K562 (cell line): Measurements from ENCODE around the gene HS6ST1. TPM values are rescaled to one million over a fixed set of nuclear protein-coding genes. Genes with fewer than 3 reads are reported as not detected.
A peak's percentile ranks its signal among the peaks of the same experiment; 100 is the strongest.

ENCODE experiments used
- ATAC-seq: fragments of 200-7000 bp; cut with Tn5 transposase; 3 replicates; pipeline ENCODE4 v1.9.1; 2020; ENCODE audit warnings: moderate library complexity
- BruUV-seq: library from RNA; stranded (reverse); fragments of 400-500 nt; replicated peaks from 2 replicates; lab custom pipeline; 2021; lab: Mats Ljungman, UMichigan
- CTCF ChIA-PET: fragments of 300-600 bp; formaldehyde crosslinking; extraction: SDS; loops from one replicate; lab custom pipeline; 2021; ENCODE audit warnings: low intra/inter-chr PET ratio; lab: Yijun Ruan, JAX
- POLR2A ChIA-PET: fragments of 300-600, 350-650 bp; sonication (Branson Sonifier 250); formaldehyde crosslinking; extraction: SDS; loops from one replicate; lab custom pipeline; 2021; ENCODE audit warnings: antibody characterized with exemption, inconsistent platforms; lab: Yijun Ruan, JAX
- DNase-seq, 4 experiments: peaks; one replicate each; pipeline versions ENCODE4 v3.0.0 to v3.0.0-alpha.2; 2011 to 2018; ENCODE audit warnings: low spot score in 3 of 4, mixed read lengths in 3 of 4; ENCODE audit errors: extremely low read depth in 1 of 4
- FAIRE-seq: peaks from 2 replicates; lab custom pipeline; 2011; peaks lifted over from hg19 to GRCh38; lab: Jason Lieb, UNC
- H2AFZ ChIP-seq: 2 replicates; pipeline ENCODE4 v1.6.0; 2011; ENCODE audit warnings: low read depth, low read length, control low read depth, inconsistent platforms
- H3K27ac ChIP-seq: fragments of 200-600 bp; 3 replicates; pipeline ENCODE4 v1.8.0; 2011; ENCODE audit warnings: low read depth, mild to moderate bottlenecking, control low read depth, inconsistent platforms, low read length, moderate library complexity, mixed read lengths; ENCODE audit errors: extremely low read depth
- H3K27me3 ChIP-seq, 2 experiments: fragments of 300-600 bp in 1 of 2; 2 replicates in 1 of 2; 3 replicates in 1 of 2; pipeline versions ENCODE4 v1.6.0 to v1.8.0; 2011; ENCODE audit warnings: inconsistent platforms in 2 of 2, low read length in 2 of 2, mild to moderate bottlenecking in 1 of 2, mixed read lengths in 1 of 2, moderate library complexity in 1 of 2; ENCODE audit not compliant: control insufficient read depth in 2 of 2, insufficient read depth in 2 of 2
- H3K36me3 ChIP-seq: fragments of 300-600 bp; 3 replicates; pipeline ENCODE4 v1.8.0; 2011; ENCODE audit warnings: mild to moderate bottlenecking, low read length, inconsistent platforms; ENCODE audit not compliant: control insufficient read depth, insufficient read depth
- H3K4me1 ChIP-seq, 2 experiments: fragments of 200-600 bp in 1 of 2; replicated peaks in 1 of 2; 2 replicates in 1 of 2; 3 replicates in 1 of 2; pipeline versions ENCODE4 v1.5.1 to v1.8.0; 2011; ENCODE audit warnings: inconsistent platforms in 2 of 2, low read length in 2 of 2, mild to moderate bottlenecking in 1 of 2, mixed read lengths in 1 of 2, moderate library complexity in 1 of 2; ENCODE audit not compliant: control insufficient read depth in 2 of 2, insufficient read depth in 2 of 2
- H3K4me2 ChIP-seq: 2 replicates; pipeline ENCODE4 v1.6.1; 2011; ENCODE audit warnings: low read length, control low read depth, inconsistent platforms, mixed read lengths; ENCODE audit not compliant: insufficient read depth
- H3K4me3 ChIP-seq: fragments of 200-600 bp; sonication (generic), shearing (Covaris generic); 2 replicates; pipeline ENCODE4 v1.5.1; 2016; ENCODE audit warnings: control low read depth, inconsistent platforms
- H3K79me2 ChIP-seq: fragments of 200-600 bp; 3 replicates; pipeline ENCODE4 v1.8.0; 2011; ENCODE audit warnings: low read length, inconsistent platforms; ENCODE audit not compliant: control insufficient read depth, insufficient read depth
- H3K9ac ChIP-seq, 2 experiments: 2 replicates each; pipeline versions ENCODE4 v1.6.0 to v1.6.1; 2011; ENCODE audit warnings: low read depth in 2 of 2, low read length in 2 of 2, control low read depth in 1 of 2, inconsistent platforms in 1 of 2, mild to moderate bottlenecking in 1 of 2, mixed read lengths in 1 of 2; ENCODE audit not compliant: insufficient read depth in 1 of 2
- H3K9me1 ChIP-seq: one replicate; pipeline ENCODE4 v1.6.0; 2011; ENCODE audit warnings: inconsistent platforms, mild to moderate bottlenecking, low read length, moderate library complexity; ENCODE audit not compliant: control insufficient read depth, insufficient read depth
- H3K9me3 ChIP-seq: replicated peaks from 2 replicates; pipeline ENCODE4 v1.5.1; 2011; ENCODE audit warnings: low read depth, low read length, inconsistent platforms; ENCODE audit not compliant: control insufficient read depth, insufficient read depth
- H4K20me1 ChIP-seq: replicated peaks from 2 replicates; pipeline ENCODE4 v1.6.1; 2011; ENCODE audit warnings: low read length, inconsistent platforms, mixed read lengths; ENCODE audit not compliant: control insufficient read depth, insufficient read depth
- KDM1A ChIP-seq, 2 experiments: fragments of 450-650 bp; IDR thresholded peaks; 2 replicates each; pipeline ENCODE4 v1.6.1; 2016; ENCODE audit warnings: mild to moderate bottlenecking in 2 of 2
- KDM5B ChIP-seq: fragments of 200-600 bp; sonication (generic); IDR thresholded peaks from 2 replicates; pipeline ENCODE4 v1.6.1; 2012; ENCODE audit warnings: low read depth, mild to moderate bottlenecking, moderate library complexity, low read length, control low read depth, inconsistent platforms; ENCODE audit not compliant: insufficient replicate concordance
- TOE1 ChIP-seq, 2 experiments: fragments of 450-650 bp in 1 of 2; sonication (generic) in 1 of 2; formaldehyde crosslinking in 1 of 2; IDR thresholded peaks; 2 replicates each; pipeline versions ENCODE4 v1.7.1 to v1.8.0; 2016 to 2022; ENCODE audit warnings: borderline replicate concordance in 2 of 2, mild to moderate bottlenecking in 2 of 2, antibody characterized with exemption in 1 of 2, inconsistent platforms in 1 of 2, low read depth in 1 of 2, missing genetic modification reagents in 1 of 2, moderate library complexity in 1 of 2
- WGBS: fragments of 100-300 bp; shearing (Covaris generic); methylation state at CpG from one replicate; pipeline ENCODE4 v1.1.6; 2016; ENCODE audit warnings: low coverage, mixed read lengths; ENCODE audit not compliant: insufficient coverage; ENCODE audit errors: missing lambda C conversion rate; 5-methylcytosine and 5-hydroxymethylcytosine counted together
- in situ Hi-C: fragments of 300-500 bp; cut with MboI; formaldehyde crosslinking; loops from 4 replicates; pipeline ENCODE4 v1.15.0; 2018; ENCODE audit warnings: inconsistent platforms, mixed read lengths
- intact Hi-C: fragments of 100-400 bp; cut with micrococcal nuclease; formaldehyde crosslinking; loops from 2 replicates; pipeline ENCODE4 v1.14.2; 2022
- polyA plus RNA-seq, 8 experiments: library from polyadenylated mRNA; depleted of rRNA in 4 of 8; stranded (reverse) in 5 of 8; unstranded in 3 of 8; fragments of >200 nt; fragmentation: Nextera tagmentation in 2 of 8; fragmentation: Illumina TruSeq in 1 of 8; extraction: Ambion mirVana in 2 of 8; extraction: Trizol in 1 of 8; gene quantifications; 2 replicates each; pipeline versions ENCODE4 v1.2.1 to v1.2.3, GENCODE V29; 2011 to 2014; ENCODE audit warnings: inconsistent platforms in 1 of 8, missing spikeins in 1 of 8
- total RNA-seq, 7 experiments: library from RNA; depleted of rRNA in 6 of 7; stranded (reverse); fragments of >200 nt in 6 of 7; fragmentation: Illumina TruSeq in 2 of 7; extraction: Trizol in 2 of 7; gene quantifications; 2 replicates each; pipeline versions ENCODE4 v1.2.1 to v1.2.3, GENCODE V29; 2011 to 2021; ENCODE audit warnings: low replicate concordance in 1 of 7
- TF ChIP-seq, protein P1 (sequence below): fragments of 200-800 bp; sonication (Bioruptor generic); IDR thresholded peaks from 2 replicates; pipeline ENCODE4 v1.6.1; 2016; ENCODE audit warnings: missing genetic modification characterization, missing compliant biosample characterization

The HS6ST1 gene
- total and polyA plus RNA-seq, 9 of the 15 experiments (the other 6 are each of a cell fraction or from before 2014, with no cell fraction given) = 0.06 to 7.4 (median 3.8) TPM

DNA sequence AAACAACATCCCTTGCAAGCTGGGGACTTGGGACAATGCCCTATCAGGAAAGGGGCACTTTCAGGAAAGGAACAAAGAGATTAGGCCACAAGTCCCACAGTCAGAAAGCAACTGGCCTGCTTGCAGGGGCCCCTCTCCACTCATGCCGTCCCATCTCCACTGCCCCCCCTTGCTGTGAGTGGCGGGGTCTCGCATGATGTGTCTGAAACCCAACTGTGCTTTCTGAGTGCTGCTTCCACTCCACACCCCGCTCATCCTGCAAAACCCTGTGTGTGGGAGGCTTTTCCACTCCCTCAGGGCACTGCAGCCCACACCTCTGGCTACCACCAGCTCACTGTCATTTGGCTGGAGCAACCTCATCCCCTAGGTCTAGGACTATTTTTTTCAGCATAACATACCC lies 7.9 kb downstream of the HS6ST1 start (continued):
- TF ChIP-seq TOE1 (IDR thresholded peaks at IDR 0.05; ENCODE audit: borderline replicate concordance) (no peak), TOE1 (CRISPR knock-in tag; IDR thresholded peaks at IDR 0.05; ENCODE audit: borderline replicate concordance, low read depth) (no peak)
- TF ChIP-seq, protein P1, sequence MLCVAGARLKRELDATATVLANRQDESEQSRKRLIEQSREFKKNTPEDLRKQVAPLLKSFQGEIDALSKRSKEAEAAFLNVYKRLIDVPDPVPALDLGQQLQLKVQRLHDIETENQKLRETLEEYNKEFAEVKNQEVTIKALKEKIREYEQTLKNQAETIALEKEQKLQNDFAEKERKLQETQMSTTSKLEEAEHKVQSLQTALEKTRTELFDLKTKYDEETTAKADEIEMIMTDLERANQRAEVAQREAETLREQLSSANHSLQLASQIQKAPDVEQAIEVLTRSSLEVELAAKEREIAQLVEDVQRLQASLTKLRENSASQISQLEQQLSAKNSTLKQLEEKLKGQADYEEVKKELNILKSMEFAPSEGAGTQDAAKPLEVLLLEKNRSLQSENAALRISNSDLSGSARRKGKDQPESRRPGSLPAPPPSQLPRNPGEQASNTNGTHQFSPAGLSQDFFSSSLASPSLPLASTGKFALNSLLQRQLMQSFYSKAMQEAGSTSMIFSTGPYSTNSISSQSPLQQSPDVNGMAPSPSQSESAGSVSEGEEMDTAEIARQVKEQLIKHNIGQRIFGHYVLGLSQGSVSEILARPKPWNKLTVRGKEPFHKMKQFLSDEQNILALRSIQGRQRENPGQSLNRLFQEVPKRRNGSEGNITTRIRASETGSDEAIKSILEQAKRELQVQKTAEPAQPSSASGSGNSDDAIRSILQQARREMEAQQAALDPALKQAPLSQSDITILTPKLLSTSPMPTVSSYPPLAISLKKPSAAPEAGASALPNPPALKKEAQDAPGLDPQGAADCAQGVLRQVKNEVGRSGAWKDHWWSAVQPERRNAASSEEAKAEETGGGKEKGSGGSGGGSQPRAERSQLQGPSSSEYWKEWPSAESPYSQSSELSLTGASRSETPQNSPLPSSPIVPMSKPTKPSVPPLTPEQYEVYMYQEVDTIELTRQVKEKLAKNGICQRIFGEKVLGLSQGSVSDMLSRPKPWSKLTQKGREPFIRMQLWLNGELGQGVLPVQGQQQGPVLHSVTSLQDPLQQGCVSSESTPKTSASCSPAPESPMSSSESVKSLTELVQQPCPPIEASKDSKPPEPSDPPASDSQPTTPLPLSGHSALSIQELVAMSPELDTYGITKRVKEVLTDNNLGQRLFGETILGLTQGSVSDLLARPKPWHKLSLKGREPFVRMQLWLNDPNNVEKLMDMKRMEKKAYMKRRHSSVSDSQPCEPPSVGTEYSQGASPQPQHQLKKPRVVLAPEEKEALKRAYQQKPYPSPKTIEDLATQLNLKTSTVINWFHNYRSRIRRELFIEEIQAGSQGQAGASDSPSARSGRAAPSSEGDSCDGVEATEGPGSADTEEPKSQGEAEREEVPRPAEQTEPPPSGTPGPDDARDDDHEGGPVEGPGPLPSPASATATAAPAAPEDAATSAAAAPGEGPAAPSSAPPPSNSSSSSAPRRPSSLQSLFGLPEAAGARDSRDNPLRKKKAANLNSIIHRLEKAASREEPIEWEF (CRISPR knock-in tag) = no peak
- TF ChIP-seq, all 486 proteins: peak for 0

DNA sequence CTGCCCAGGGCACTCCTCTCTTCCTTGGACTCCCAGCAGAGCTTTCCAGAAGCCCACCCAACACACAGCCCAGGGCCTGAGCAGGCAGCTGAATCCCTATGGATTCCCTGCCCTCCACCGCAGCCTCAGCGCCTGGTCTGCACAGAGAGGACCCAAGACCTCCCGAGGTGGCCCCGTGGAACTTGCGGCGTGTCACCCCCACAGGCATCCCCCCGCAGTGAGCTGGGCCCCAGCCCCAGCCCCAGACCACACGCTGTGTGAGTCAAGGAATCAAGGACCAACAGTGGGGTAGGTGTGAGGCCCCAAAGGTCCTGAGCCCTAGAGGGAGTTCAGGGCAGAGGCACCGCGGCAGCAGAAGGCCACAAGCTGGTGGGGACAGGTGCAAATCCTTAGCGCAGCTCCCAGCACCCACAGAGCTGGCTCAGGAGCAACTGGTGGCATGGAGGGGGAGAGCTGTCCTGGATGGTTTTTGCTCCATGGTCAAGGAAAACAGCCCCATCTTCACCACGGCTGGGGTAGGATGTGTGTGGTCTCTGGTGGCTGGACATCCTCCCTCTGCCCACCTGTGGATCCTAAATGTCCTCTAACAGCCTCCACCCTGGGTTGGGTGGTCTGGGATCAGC lies 8.5 kb downstream of the HS6ST1 start:
- DNase-seq (no peak), ATAC-seq (no peak), FAIRE-seq (no peak)
- ChIA-PET CTCF (no interaction called here), POLR2A (no interaction called here)
- Histone ChIP-seq H3K9me1 (peaks cover 6% of the 10 kb centered on the region), H3K27ac (no peak overlapping the region), H3K27me3 (no peaks in the 10 kb centered on the region), H2AFZ (no peak overlapping the region), H4K20me1 (peaks cover 60% of the 10 kb centered on the region), H3K9me3 (no peaks in the 10 kb centered on the region), H3K9ac (no peak overlapping the region), H3K4me2 (no peak overlapping the region), H3K4me1 (peaks cover 25 to 43% of the 10 kb centered on the region in 2 experiments), H3K79me2 (no peaks in the 10 kb centered on the region), H3K4me3 (no peak overlapping the region), H3K36me3 (no peaks in the 10 kb centered on the region)
- TF ChIP-seq KDM1A (IDR thresholded peaks at IDR 0.05) (no peak), KDM5B (peak; percentile 8)
- BruUV-seq = no TSS peak
- intact Hi-C loops = no loop called here
- WGBS = 90% methylated on average over 2 of the region's 12 CpGs
- in situ Hi-C loops = no loop called here
